Measurements from ENCODE around the gene ZNF569.
"Not testable (repeated sequence)": the region's sequence is repeated elsewhere in the genome, so short reads cannot be mapped to it uniquely, and the experiment has no call there.

Gene ZNF569

DNA sequence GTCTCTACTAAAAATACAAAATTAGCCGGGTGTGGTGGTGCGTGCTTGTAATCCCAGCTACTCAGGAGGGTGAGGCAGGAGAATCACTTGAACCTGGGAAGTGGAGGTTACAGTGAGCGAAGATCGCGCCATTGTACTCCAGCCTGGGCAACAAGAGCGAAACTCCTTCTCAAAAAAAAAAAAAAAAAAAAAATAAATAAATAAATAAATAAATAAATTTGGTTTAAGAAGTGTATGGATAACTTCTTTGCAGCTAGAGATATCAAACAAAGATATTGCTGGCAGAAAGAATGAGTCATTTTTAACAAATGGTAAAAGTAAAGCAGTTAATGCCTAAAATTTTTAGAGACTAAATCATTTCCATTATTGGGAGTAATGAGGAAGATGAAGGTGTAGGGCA is 75.8 kb downstream of the ZNF569 start:
- DNase-seq = not testable (repeated sequence)

DNA sequence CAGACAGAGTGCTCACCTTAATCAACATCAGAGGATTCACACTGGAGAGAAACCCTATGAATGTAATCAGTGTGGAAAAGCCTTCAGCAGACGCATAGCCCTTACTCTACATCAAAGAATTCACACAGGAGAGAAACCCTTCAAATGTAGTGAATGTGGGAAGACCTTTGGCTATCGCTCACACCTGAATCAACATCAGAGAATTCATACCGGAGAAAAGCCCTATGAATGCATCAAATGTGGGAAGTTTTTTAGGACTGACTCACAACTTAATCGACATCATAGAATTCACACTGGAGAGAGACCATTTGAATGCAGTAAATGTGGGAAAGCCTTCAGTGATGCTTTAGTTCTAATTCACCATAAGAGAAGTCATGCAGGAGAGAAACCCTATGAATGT is 78.0 kb downstream of the ZNF569 start:
- DNase-seq = no peak

DNA sequence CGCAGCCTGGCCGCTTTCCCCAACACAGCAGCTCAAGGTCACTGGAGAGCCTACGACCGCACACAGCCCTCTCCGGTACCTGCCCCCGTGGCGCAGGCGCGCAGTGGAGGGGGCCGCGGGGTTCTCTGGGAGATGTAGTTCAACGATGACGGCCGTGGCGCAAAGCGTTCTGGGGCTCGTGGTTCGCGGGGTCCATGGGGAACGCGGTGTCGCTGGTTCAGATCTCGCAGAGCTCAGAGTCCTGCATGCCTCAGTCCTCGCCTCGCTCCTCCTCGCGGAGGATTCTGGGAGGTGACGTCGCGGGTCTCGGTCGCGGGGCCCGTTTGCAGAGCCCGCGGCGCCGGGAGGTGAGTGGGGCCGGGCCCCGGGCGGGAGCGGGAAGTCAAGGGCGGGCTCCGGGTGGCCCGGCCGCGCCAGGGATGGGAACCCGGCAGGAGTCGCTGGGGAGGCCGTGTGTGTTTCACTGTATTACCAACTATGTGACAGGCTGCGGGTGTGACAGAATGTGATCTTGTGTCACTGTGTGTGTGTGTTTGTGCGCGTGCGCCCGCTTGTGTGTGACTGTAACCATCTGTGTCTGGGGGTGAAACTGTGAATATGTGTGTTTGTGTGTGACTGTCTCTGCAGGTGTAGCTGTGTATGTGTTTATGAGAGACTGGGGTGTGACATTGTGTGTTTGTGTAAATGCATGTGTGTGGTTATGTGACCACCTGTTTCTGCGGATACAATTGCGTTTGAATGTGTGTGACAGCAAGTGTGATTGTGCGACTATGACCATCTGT is 96.2 kb downstream of the ZNF569 start, which contains the start of gene ZNF527:
Gene ZNF527 (plus strand): TSS at position 220 of the 782 bp plus-strand sequence. CDS start 3,100 bp downstream, outside the sequence.
- DNase-seq = peak; percentile 95

DNA sequence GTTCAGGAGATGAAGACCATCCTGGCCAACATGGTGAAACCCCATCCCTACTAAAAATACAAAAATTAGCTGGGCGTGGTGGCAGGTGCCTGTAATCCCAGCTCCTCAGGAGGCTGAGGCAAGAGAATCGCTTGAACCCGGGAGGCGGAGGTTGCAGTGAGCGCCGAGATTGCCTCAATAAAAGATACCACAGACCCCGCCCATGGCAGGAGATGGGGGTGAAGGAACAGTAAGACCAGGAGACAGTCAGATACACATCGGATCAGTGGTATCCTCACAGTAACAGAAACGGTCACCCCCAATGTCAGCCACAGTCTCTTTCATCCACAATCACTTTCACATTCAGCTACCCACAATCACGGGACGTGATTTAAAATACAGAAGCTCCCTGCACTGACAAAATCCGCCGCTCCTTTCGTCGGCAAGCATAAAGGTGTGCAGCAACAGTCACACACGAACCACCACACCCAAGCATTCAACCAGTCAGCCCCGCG is 96.8 kb downstream of the ZNF569 start:
- DNase-seq = peak; percentile 14

DNA sequence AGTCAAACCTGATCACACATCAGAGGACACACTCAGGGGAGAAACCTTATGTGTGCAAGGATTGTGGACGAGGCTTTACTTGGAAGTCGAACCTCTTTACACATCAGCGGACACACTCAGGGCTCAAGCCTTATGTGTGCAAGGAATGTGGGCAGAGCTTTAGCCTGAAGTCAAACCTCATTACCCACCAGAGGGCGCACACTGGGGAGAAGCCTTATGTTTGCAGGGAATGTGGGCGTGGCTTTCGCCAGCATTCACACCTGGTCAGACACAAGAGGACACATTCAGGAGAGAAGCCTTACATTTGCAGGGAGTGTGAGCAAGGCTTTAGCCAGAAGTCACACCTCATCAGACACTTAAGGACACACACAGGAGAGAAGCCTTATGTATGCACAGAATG is 104.5 kb downstream of the ZNF569 start:
- DNase-seq = peak; percentile 1

DNA sequence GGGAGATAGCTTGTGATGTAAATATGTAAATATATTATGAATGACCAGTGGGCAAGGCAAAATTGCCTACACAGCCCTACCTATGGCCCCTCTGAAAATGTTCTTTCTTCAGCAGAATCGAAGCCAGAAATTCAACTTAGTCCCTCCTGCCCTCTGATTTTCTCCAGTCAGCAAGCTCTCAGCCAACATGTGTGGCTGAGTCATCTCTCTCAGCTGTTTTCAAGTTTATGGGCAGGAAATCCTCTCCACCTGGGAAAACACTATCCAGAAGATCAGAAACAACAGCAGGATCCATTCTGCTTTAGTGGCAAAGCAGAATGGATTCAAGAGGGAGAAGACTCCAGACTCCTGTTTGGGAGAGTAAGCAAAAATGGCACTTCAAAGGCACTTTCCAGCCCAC is 105.2 kb downstream of the ZNF569 start:
- no peak for DNase-seq
